T-helper 2 cell treated with Interferon-gamma antibody and Interleukin-4, amounts not matched to agents 100 ng/mL and 5 ng/mL, for 36 hours (primary cell): ENCODE measurements around the gene CADPS. TPM values are rescaled to one million over a fixed set of nuclear protein-coding genes. Genes with fewer than 3 reads are reported as not detected.

Experiments used
- intact Hi-C: fragments of 100-400 bp; cut with micrococcal nuclease; formaldehyde crosslinking; loops from one replicate; pipeline ENCODE4 v1.15.1; 2023
- total RNA-seq: library from RNA; stranded (reverse); gene quantifications from 2 replicates; pipeline ENCODE4 v1.2.3, GENCODE V29; 2022

CADPS gene
- total RNA-seq, 1 donor from 2014 or later: not detected

GRCh38 chr3:62527474-62527873, 347.7 kb downstream of the CADPS start:
- intact Hi-C loops: no loop called here

GRCh38 chr3:62525281-62525680, 349.9 kb downstream of the CADPS start:
- intact Hi-C loops: no loop called here

GRCh38 chr3:62523672-62524071, 351.5 kb downstream of the CADPS start:
- intact Hi-C loops: no loop called here

GRCh38 chr3:62521464-62522105, 353.6 kb downstream of the CADPS start:
- intact Hi-C loops: no loop called here

GRCh38 chr3:62503516-62503915, 371.7 kb downstream of the CADPS start:
- intact Hi-C loops: no loop called here

GRCh38 chr3:62502315-62503300, 372.6 kb downstream of the CADPS start:
- intact Hi-C loops: no loop called here

GRCh38 chr3:62501289-62501668, 373.9 kb downstream of the CADPS start:
- intact Hi-C loops: no loop called here

- intact Hi-C loops: no loop called here
Observed at GRCh38 chr3:62500556-62501288, 374.5 kb downstream of the CADPS start.

GRCh38 chr3:62497156-62497555, 378.1 kb downstream of the CADPS start:
- intact Hi-C loops: no loop called here

- intact Hi-C loops: no loop called here
Observed at GRCh38 chr3:62496503-62496902, 378.7 kb downstream of the CADPS start.

- intact Hi-C loops: no loop called here
Observed at GRCh38 chr3:62493109-62493801, 382.0 kb downstream of the CADPS start.

GRCh38 chr3:62482961-62483360, 392.3 kb downstream of the CADPS start:
- intact Hi-C loops: no loop called here

GRCh38 chr3:62481962-62482361, 393.3 kb downstream of the CADPS start:
- intact Hi-C loops: no loop called here

GRCh38 chr3:62480056-62480455, 395.2 kb downstream of the CADPS start:
- intact Hi-C loops: no loop called here

- intact Hi-C loops: no loop called here
Observed at GRCh38 chr3:62479326-62479725, 395.9 kb downstream of the CADPS start.

GRCh38 chr3:62475306-62475705, 399.9 kb downstream of the CADPS start:
- intact Hi-C loops: no loop called here

- intact Hi-C loops: no loop called here
Observed at GRCh38 chr3:62467966-62468722, 407.1 kb downstream of the CADPS start.

- intact Hi-C loops: no loop called here
Observed at GRCh38 chr3:62462788-62463187, 412.4 kb downstream of the CADPS start.

- intact Hi-C loops: no loop called here
Observed at GRCh38 chr3:62462104-62462762, 413.0 kb downstream of the CADPS start.

- intact Hi-C loops: no loop called here
Observed at GRCh38 chr3:62454916-62455315, 420.3 kb downstream of the CADPS start.
